ENCODE measurements around the gene LNP1. TPM values are rescaled to one million over a fixed set of nuclear protein-coding genes. Genes with fewer than 3 reads are reported as not detected.

Gene LNP1
- total and polyA plus RNA-seq, 2 donors (not counting 3 experiments of a cell fraction or from before 2014, with no cell fraction given): 0.80 TPM

DNA sequence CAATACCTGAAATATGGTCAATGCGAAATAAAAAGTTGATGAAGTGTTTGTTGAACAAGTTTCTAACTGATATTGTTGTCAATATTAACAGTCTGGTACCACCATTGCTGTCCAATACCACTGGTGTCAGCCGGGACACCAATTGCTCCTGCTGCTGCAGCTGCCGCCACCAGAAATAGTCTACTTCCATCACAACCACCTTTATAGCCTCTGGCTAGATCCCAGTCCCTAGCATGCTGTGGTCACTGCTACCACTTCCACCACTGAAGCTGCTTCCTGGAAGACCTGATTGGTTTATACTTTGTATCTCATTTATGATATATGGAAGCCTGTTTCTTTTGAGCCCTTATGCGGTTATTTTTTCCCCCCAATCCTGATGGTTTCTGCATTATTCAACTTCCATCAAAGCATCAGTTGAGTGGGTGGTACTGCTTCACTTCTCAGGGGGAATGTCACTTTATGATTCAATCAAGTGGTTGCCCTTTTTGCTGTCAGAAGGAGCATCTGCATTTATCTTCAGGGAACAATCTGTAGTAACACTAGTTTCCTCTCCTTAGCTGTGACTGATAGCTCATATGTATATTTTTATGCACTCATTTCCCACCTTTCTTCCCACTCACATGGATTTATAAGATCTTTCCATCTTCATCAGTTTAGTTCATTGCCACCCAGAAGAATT, 11.7 kb downstream of the LNP1 start:
- FAIRE-seq (no peak), DNase-seq (ENCODE audit: low read depth, low spot score) (no peak)
- TF ChIP-seq GATA2 (IDR thresholded peaks at IDR 0.05; ENCODE audit: insufficient read depth, insufficient read length, low read depth, low read length) (no peak), JUN (IDR thresholded peaks at IDR 0.05; ENCODE audit: borderline replicate concordance, insufficient read depth, insufficient read length, low read depth) (no peak), MYC (IDR thresholded peaks at IDR 0.05; ENCODE audit: low read depth, low read length) (no peak), EZH2 (IDR thresholded peaks at IDR 0.05; ENCODE audit: borderline replicate concordance, low read depth, low read length, severe bottlenecking) (no peak), POLR2A (IDR thresholded peaks at IDR 0.05; ENCODE audit: low read depth, low read length) (no peak), POLR2AphosphoS5 (IDR thresholded peaks at IDR 0.05; ENCODE audit: insufficient read depth, low read depth, low read length) (no peak), FOS (IDR thresholded peaks at IDR 0.05; ENCODE audit: borderline replicate concordance, insufficient read depth, low read length) (no peak)
- TF ChIP-seq, protein P1, sequence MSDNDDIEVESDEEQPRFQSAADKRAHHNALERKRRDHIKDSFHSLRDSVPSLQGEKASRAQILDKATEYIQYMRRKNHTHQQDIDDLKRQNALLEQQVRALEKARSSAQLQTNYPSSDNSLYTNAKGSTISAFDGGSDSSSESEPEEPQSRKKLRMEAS (IDR thresholded peaks at IDR 0.05; ENCODE audit: insufficient read depth, insufficient read length): no peak
- TF ChIP-seq, protein P2, sequence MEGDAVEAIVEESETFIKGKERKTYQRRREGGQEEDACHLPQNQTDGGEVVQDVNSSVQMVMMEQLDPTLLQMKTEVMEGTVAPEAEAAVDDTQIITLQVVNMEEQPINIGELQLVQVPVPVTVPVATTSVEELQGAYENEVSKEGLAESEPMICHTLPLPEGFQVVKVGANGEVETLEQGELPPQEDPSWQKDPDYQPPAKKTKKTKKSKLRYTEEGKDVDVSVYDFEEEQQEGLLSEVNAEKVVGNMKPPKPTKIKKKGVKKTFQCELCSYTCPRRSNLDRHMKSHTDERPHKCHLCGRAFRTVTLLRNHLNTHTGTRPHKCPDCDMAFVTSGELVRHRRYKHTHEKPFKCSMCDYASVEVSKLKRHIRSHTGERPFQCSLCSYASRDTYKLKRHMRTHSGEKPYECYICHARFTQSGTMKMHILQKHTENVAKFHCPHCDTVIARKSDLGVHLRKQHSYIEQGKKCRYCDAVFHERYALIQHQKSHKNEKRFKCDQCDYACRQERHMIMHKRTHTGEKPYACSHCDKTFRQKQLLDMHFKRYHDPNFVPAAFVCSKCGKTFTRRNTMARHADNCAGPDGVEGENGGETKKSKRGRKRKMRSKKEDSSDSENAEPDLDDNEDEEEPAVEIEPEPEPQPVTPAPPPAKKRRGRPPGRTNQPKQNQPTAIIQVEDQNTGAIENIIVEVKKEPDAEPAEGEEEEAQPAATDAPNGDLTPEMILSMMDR (IDR thresholded peaks at IDR 0.05; ENCODE audit: extremely low read depth in 1 of 2, insufficient read depth in 1 of 2, low read depth in 1 of 2, low read length in 2 of 2): no peak
- no peak overlapping the region for H3K27ac ChIP-seq (ENCODE audit: insufficient read depth, low read depth, low read length)
- H3K4me2 ChIP-seq (ENCODE audit: insufficient read depth, low read length): no peak overlapping the region
- H3K9me3 ChIP-seq (replicated peaks; ENCODE audit: control insufficient read depth, insufficient read depth, low read length): no peaks in the 10 kb centered on the region
- no peak overlapping the region for H3K9ac ChIP-seq (replicated peaks; ENCODE audit: extremely low read depth, insufficient read depth, low read length)
- no peaks in the 10 kb centered on the region for H3K9me1 ChIP-seq (replicated peaks; ENCODE audit: control insufficient read depth, extremely low read depth, insufficient read depth, low read length)
- H4K20me1 ChIP-seq (replicated peaks; ENCODE audit: control insufficient read depth, extremely low read depth, insufficient read depth, low read length): no peaks in the 10 kb centered on the region
- ChIA-PET CTCF (no interaction called here), POLR2A (no interaction called here)
- no peaks in the 10 kb centered on the region for H3K4me1 ChIP-seq (ENCODE audit: control insufficient read depth, extremely low read depth, insufficient read depth, low read length)
- no TSS peak for BruUV-seq (replicated peaks)
- intact Hi-C loops (cut with micrococcal nuclease): no loop called here
- H3K4me3 ChIP-seq (replicated peaks in 1 of 3; ENCODE audit: insufficient read depth in 1 of 3, low read depth in 1 of 3, low read length in 3 of 3): no peak overlapping the region
- H3K79me2 ChIP-seq (ENCODE audit: control insufficient read depth, insufficient read depth, low read length): no peaks in the 10 kb centered on the region
- H3K27me3 ChIP-seq (ENCODE audit: control insufficient read depth in 2 of 2, insufficient read depth in 2 of 2, low read length in 2 of 2): no peaks in the 10 kb centered on the region
- no peak overlapping the region for H2AFZ ChIP-seq (ENCODE audit: low read depth, low read length)
- dilution Hi-C loops (cut with MboI; ENCODE audit: extremely low pct_ligation_motif_present, low sequenced_read_pairs): no loop called here
- H3K36me3 ChIP-seq (ENCODE audit: control insufficient read depth in 2 of 2, extremely low read depth in 1 of 2, insufficient read depth in 2 of 2, low read length in 2 of 2): no peaks in the 10 kb centered on the region

All from endothelial cell of umbilical vein (primary cell).